NT2/D1 (cell line): ENCODE measurements around the gene GAL3ST2.

Experiments used
- DNase-seq: peaks from one replicate; pipeline ENCODE4 v3.0.0-alpha.2; 2011; ENCODE audit warnings: low read depth, low spot score
- H3K27me3 ChIP-seq: 2 replicates; pipeline ENCODE4 v1.6.0; 2011; ENCODE audit warnings: mild to moderate bottlenecking; ENCODE audit not compliant: insufficient read length, insufficient read depth
- H3K36me3 ChIP-seq: 2 replicates; pipeline ENCODE4 v1.6.1; 2011; ENCODE audit warnings: mild to moderate bottlenecking, low read length, mixed read lengths; ENCODE audit not compliant: insufficient read depth, insufficient read length
- H3K4me1 ChIP-seq: 2 replicates; pipeline ENCODE4 v1.5.1; 2011; ENCODE audit not compliant: insufficient read depth, insufficient read length
- H3K4me3 ChIP-seq: 2 replicates; pipeline ENCODE4 v1.5.1; 2011; ENCODE audit warnings: low read depth; ENCODE audit not compliant: insufficient read length
- H3K9ac ChIP-seq: 2 replicates; pipeline ENCODE4 v1.6.0; 2011; ENCODE audit warnings: low read depth; ENCODE audit not compliant: insufficient read length
- H3K9me3 ChIP-seq: 2 replicates; pipeline ENCODE4 v1.5.1; 2011; ENCODE audit warnings: mild to moderate bottlenecking, low read length; ENCODE audit not compliant: insufficient read depth
- SUZ12 ChIP-seq: IDR thresholded peaks from 2 replicates; pipeline ENCODE4 v1.6.1; 2011; ENCODE audit not compliant: insufficient read length, insufficient read depth; ENCODE audit errors: extremely low read depth
- YY1 ChIP-seq: IDR thresholded peaks from 2 replicates; pipeline ENCODE4 v1.6.1; 2011; ENCODE audit not compliant: insufficient read length, insufficient read depth
- ZNF274 ChIP-seq: IDR thresholded peaks from 2 replicates; pipeline ENCODE4 v1.6.1; 2011; ENCODE audit warnings: mild to moderate bottlenecking, low read depth, low read length

GAL3ST2 gene

GRCh38 chr2:241852981-241853631 lies 76.5 kb downstream of the GAL3ST2 start:
- no peaks in the 10 kb centered on the region for H3K27me3 ChIP-seq
- no peaks in the 10 kb centered on the region for H3K9me3 ChIP-seq
- DNase-seq: no peak
- H3K36me3 ChIP-seq: no peaks in the 10 kb centered on the region
- H3K9ac ChIP-seq: no peak overlapping the region
- no peak overlapping the region for H3K4me3 ChIP-seq
- H3K4me1 ChIP-seq: peaks cover 15% of the 10 kb centered on the region
- no peak for TF ChIP-seq YY1
- TF ChIP-seq SUZ12: no peak
- no peak for TF ChIP-seq ZNF274
